ENCODE data around the gene MUC3A.

Gene MUC3A

DNA sequence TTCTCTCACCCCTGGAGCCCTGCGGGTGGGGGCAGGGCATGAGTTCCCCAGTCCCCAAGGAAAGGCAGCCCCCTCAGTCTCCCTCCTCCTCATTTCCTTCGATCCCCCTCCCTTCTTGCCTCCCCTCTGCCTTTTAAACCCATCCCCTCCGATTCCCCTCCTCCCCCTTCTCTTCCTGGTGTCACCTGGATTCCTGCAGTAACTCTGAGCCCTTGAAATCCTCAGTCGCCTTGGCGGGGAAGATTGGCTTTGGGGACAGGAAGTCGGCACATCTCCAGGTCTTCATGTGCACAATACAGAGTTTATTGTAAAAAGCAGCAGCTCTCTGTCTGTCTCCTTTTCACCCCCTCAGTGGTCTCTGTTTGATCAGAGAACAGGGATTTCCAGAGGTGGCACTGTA lies 18.7 kb downstream of the MUC3A start:
- peaks cover 0 to 12% of the 10 kb centered on the region in 2 donors for H3K36me3 ChIP-seq (ENCODE audit: control insufficient read depth in 2 of 2, insufficient read depth in 2 of 2, low read length in 2 of 2)
- peaks cover 21 to 25% of the 10 kb centered on the region in 2 donors for H3K27me3 ChIP-seq (ENCODE audit: control insufficient read depth in 2 of 2, insufficient read depth in 2 of 2, low read length in 2 of 2)
- peak overlapping the region; percentile 96 to 99 for H3K27ac ChIP-seq (ENCODE audit: low read depth in 2 of 2, low read length in 2 of 2)
- H3K4me1 ChIP-seq (ENCODE audit: control insufficient read depth in 2 of 2, insufficient read depth in 2 of 2, low read length in 2 of 2): peaks cover 38 to 46% of the 10 kb centered on the region in 2 donors
- no peaks in the 10 kb centered on the region for H3K9me3 ChIP-seq (ENCODE audit: control insufficient read depth in 2 of 2, low read length in 2 of 2)
- peak overlapping the region; percentile 83 to 93 for H3K9ac ChIP-seq (ENCODE audit: low read depth in 1 of 2, low read length in 2 of 2)
- H3K4me3 ChIP-seq (ENCODE audit: low read length in 2 of 2): peak overlapping the region; percentile 77

DNA sequence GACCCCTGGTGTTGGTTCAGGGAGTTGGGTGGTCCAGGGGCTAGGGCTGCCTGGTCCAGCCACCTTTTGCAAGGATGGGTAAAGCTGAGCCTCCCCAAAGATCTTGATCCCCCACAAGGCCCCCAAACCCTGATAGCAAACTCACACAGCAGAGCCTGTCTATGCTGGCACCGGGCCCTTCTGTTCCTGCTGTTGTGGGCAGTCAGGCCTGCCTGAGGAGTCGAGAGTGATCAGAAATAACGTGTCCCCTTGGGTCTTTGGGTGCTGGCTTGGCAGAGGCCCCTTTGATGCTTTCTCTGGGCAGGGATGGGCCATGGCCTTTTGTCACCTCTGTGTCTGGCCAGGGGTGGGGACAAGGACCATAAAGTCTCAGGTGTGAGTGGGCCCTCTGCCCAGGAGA lies 19.3 kb downstream of the MUC3A start:
- H3K4me1 ChIP-seq (ENCODE audit: control insufficient read depth in 2 of 2, insufficient read depth in 2 of 2, low read length in 2 of 2): peaks cover 38 to 46% of the 10 kb centered on the region in 2 donors
- H3K36me3 ChIP-seq (ENCODE audit: control insufficient read depth in 2 of 2, insufficient read depth in 2 of 2, low read length in 2 of 2): peaks cover 0 to 10% of the 10 kb centered on the region in 2 donors
- no peaks in the 10 kb centered on the region for H3K9me3 ChIP-seq (ENCODE audit: control insufficient read depth in 2 of 2, low read length in 2 of 2)
- H3K9ac ChIP-seq (ENCODE audit: low read depth in 1 of 2, low read length in 2 of 2): peak overlapping the region; percentile 83 to 93
- H3K4me3 ChIP-seq (ENCODE audit: low read length in 2 of 2): peak overlapping the region; percentile 77
- peak overlapping the region; percentile 96 to 99 for H3K27ac ChIP-seq (ENCODE audit: low read depth in 2 of 2, low read length in 2 of 2)
- H3K27me3 ChIP-seq (ENCODE audit: control insufficient read depth in 2 of 2, insufficient read depth in 2 of 2, low read length in 2 of 2): peaks cover 21 to 25% of the 10 kb centered on the region in 2 donors

DNA sequence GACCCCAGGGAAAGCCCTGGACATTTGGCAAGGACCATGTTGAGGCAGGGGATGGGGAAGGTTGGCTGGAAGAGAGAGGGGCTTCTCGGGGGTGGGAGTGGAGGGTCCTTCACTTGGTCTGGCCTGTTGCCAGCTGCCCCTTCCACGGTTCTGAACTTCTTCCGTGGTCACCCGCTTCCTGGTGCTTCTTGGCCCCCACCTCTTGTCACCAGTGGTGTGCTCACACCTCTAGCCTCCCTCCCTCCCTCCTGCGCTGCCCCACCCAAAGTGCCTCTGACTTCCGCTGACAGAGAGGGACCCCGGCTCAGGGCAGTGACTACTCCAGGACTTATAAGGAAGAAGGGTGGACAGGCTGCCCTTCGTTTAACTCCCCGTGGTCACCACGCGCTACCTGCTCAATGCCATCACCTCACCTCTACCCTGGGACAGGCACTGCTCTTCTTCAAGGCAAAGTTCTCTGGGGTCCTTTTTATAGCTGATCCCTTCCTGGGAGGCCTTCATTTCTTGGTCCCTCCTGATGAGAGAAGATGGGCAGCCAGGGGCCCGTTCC lies 19.8 kb downstream of the MUC3A start, which contains the start of gene MUC12:
Gene MUC12, plus strand, starts transcription at position 500 of the 550 bp plus-strand sequence. CDS start 58 bp downstream, outside the sequence.
- peaks cover 38 to 48% of the 10 kb centered on the region in 2 donors for H3K4me1 ChIP-seq (ENCODE audit: control insufficient read depth in 2 of 2, insufficient read depth in 2 of 2, low read length in 2 of 2)
- peaks cover 0 to 10% of the 10 kb centered on the region in 2 donors for H3K36me3 ChIP-seq (ENCODE audit: control insufficient read depth in 2 of 2, insufficient read depth in 2 of 2, low read length in 2 of 2)
- H3K9me3 ChIP-seq (ENCODE audit: control insufficient read depth in 2 of 2, low read length in 2 of 2): no peaks in the 10 kb centered on the region
- H3K27me3 ChIP-seq (ENCODE audit: control insufficient read depth in 2 of 2, insufficient read depth in 2 of 2, low read length in 2 of 2): peaks cover 21 to 28% of the 10 kb centered on the region in 2 donors
- H3K27ac ChIP-seq (ENCODE audit: low read depth in 2 of 2, low read length in 2 of 2): peak within 1 kb of the TSS; percentile 96 to 99
- H3K4me3 ChIP-seq (ENCODE audit: low read length in 2 of 2): peak within 1 kb of the TSS; percentile 77 to 78
- peak within 1 kb of the TSS; percentile 83 to 93 for H3K9ac ChIP-seq (ENCODE audit: low read depth in 1 of 2, low read length in 2 of 2)

DNA sequence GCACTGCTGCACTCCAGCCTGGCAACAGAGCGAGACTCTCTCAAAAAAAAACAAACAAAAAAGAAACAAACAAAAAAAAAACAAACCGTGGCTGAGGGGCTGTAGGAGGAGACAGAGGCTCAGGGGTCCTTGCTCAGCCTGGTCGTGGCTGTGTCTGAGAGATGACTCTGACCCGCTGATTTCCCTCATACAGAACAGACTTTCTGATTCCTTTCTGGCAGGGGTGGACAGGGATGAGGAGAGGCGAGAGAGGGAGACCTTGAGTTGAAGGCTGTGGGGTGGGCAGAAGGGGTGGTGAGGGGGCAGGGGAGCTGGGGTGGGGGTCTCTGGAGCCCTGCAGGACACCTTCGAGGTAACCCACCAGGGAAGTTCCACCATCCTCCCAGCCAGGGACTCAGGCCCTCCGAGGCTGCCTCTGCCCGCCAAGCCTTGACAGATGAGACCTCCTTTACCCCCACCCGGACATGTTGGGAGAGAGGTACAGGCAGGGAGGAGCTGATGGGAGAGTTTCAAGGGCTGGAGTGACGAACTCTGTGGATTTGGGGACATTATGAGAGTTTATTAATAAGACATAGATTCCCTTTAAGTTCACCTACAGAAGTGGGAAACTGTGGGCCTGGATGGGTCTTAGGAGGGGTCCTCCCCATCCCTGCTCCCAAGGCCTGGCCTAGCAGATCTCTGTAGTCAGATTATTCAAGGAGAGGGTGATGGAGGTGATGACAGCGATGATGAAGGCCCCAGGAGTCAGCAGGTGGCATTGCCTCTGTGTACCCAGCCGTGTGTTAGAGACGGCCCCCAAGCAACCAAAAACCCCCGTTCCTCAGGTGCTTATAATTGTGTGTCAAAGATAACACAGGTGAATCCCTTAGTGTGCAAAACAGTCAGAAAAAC lies 22.0 kb downstream of the MUC3A start:
- Histone ChIP-seq H3K27me3 (ENCODE audit: control insufficient read depth in 2 of 2, insufficient read depth in 2 of 2, low read length in 2 of 2) (peaks cover 14% of the 10 kb centered on the region in 2 donors), H3K4me1 (ENCODE audit: control insufficient read depth in 2 of 2, insufficient read depth in 2 of 2, low read length in 2 of 2) (peaks cover 36 to 59% of the 10 kb centered on the region in 2 donors), H3K9me3 (ENCODE audit: control insufficient read depth in 2 of 2, low read length in 2 of 2) (no peaks in the 10 kb centered on the region), H3K9ac (ENCODE audit: low read depth in 1 of 2, low read length in 2 of 2) (peak overlapping the region; percentile 48 to 55), H3K36me3 (ENCODE audit: control insufficient read depth in 2 of 2, insufficient read depth in 2 of 2, low read length in 2 of 2) (peaks cover 0 to 5% of the 10 kb centered on the region in 2 donors), H3K27ac (ENCODE audit: low read depth in 2 of 2, low read length in 2 of 2) (peak overlapping the region; percentile 62 to 77), H3K4me3 (ENCODE audit: low read length in 2 of 2) (peak overlapping the region; percentile 57 to 66)

DNA sequence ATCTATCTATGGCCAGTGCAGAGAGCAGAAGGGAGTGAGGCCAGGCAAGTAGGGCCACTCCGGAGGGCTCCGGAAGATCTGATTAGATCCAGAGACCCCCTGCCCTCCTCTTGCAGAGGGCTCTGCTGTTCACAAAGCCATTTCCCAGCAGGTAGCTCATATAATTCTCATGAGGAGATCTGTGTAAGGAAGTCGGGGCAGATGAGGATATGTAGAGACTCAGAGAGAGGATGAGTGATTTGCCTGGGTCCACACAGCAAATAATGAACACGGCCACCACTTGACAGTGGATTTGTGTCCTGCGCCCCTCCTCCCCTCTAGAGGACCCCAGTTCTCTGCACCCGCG lies 22.6 kb downstream of the MUC3A start:
- Histone ChIP-seq H3K36me3 (ENCODE audit: control insufficient read depth in 2 of 2, insufficient read depth in 2 of 2, low read length in 2 of 2) (peaks cover 0 to 5% of the 10 kb centered on the region in 2 donors), H3K27me3 (ENCODE audit: control insufficient read depth in 2 of 2, insufficient read depth in 2 of 2, low read length in 2 of 2) (peaks cover 9 to 10% of the 10 kb centered on the region in 2 donors), H3K9ac (ENCODE audit: low read depth in 1 of 2, low read length in 2 of 2) (peak overlapping the region; percentile 48 to 55), H3K4me3 (ENCODE audit: low read length in 2 of 2) (peak overlapping the region; percentile 57 to 66), H3K4me1 (ENCODE audit: control insufficient read depth in 2 of 2, insufficient read depth in 2 of 2, low read length in 2 of 2) (peaks cover 36 to 58% of the 10 kb centered on the region in 2 donors), H3K9me3 (ENCODE audit: control insufficient read depth in 2 of 2, low read length in 2 of 2) (no peaks in the 10 kb centered on the region), H3K27ac (ENCODE audit: low read depth in 2 of 2, low read length in 2 of 2) (peak overlapping the region; percentile 62 to 77)

DNA sequence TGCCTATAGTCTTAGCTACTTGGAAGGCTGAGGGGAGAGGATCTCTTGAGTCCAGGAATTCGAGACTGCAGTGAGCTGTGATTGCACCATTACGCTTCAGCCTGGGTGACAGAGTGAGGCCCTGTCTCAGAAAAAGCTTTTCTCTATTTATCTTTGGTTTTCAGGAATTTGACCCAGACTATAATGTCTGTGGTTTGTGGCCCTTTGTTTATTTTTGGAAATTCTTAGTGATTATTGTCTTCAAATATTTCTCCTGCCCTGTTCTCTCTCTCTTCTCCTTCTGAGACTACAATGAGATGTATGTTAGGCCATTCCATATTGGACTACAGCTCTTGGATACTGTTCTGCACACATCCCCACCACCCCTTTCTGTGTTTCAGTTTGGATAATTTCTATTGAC lies 24.7 kb downstream of the MUC3A start:
- H3K4me3 ChIP-seq (ENCODE audit: low read length in 2 of 2): no peak overlapping the region
- no peaks in the 10 kb centered on the region for H3K9me3 ChIP-seq (ENCODE audit: control insufficient read depth in 2 of 2, low read length in 2 of 2)
- H3K36me3 ChIP-seq (ENCODE audit: control insufficient read depth in 2 of 2, insufficient read depth in 2 of 2, low read length in 2 of 2): peaks cover 2 to 13% of the 10 kb centered on the region in 2 donors
- H3K27me3 ChIP-seq (ENCODE audit: control insufficient read depth in 2 of 2, insufficient read depth in 2 of 2, low read length in 2 of 2): peaks cover 0 to 2% of the 10 kb centered on the region in 2 donors
- peak overlapping the region; percentile 93 for H3K27ac ChIP-seq (ENCODE audit: low read depth in 2 of 2, low read length in 2 of 2)
- peaks cover 22 to 42% of the 10 kb centered on the region in 2 donors for H3K4me1 ChIP-seq (ENCODE audit: control insufficient read depth in 2 of 2, insufficient read depth in 2 of 2, low read length in 2 of 2)
- H3K9ac ChIP-seq (ENCODE audit: low read depth in 1 of 2, low read length in 2 of 2): peak overlapping the region in 1 of 2 donors; percentile 70

DNA sequence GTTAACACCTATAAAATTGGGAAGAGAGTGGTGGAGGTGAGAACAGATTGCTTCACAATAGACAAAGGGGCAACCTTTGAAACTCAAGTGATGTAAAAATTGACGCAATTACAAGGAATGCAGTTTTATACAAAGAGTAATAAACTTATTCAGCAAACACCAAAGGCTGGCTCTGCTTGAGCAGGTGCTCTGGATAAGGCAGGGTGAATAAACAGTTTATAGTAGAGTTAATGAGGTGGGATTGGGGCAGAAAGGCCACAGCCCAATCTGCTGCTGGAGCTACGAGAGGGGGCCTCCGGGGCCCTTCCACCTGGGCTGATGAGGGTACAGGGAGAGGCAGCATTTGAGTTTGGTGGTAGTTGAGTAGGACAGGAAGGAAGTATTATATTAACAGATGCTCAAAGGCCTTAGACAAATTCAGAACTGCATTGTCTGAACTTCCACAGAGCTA lies 26.1 kb downstream of the MUC3A start:
- peak overlapping the region; percentile 20 to 41 for H3K4me3 ChIP-seq (ENCODE audit: low read length in 2 of 2)
- H3K4me1 ChIP-seq (ENCODE audit: control insufficient read depth in 2 of 2, insufficient read depth in 2 of 2, low read length in 2 of 2): peaks cover 17 to 36% of the 10 kb centered on the region in 2 donors
- H3K9me3 ChIP-seq (ENCODE audit: control insufficient read depth in 2 of 2, low read length in 2 of 2): no peaks in the 10 kb centered on the region
- peak overlapping the region; percentile 52 to 70 for H3K9ac ChIP-seq (ENCODE audit: low read depth in 1 of 2, low read length in 2 of 2)
- peak overlapping the region; percentile 93 for H3K27ac ChIP-seq (ENCODE audit: low read depth in 2 of 2, low read length in 2 of 2)
- H3K36me3 ChIP-seq (ENCODE audit: control insufficient read depth in 2 of 2, insufficient read depth in 2 of 2, low read length in 2 of 2): peaks cover 2 to 13% of the 10 kb centered on the region in 2 donors
- peaks cover 0 to 2% of the 10 kb centered on the region in 2 donors for H3K27me3 ChIP-seq (ENCODE audit: control insufficient read depth in 2 of 2, insufficient read depth in 2 of 2, low read length in 2 of 2)

DNA sequence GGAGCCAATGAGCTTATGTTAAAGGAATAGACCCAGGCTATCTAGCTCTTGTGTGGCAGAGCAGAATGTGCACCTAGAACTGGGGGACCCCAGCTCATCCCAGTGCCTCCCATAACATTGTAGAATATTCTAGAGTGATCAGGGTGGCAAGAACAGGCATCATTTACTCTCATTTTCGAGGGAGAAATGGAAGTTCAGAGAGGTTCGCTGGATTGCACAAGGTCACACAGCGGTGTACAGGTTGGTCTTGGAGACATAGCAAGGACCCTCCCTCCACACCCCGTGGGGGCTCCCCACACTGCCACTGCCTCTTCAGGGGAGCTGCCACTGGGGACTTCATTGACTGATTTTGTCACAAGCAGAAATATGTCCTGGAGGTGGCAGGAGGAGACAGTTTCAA lies 29.0 kb downstream of the MUC3A start:
- peaks cover 0 to 2% of the 10 kb centered on the region in 2 donors for H3K27me3 ChIP-seq (ENCODE audit: control insufficient read depth in 2 of 2, insufficient read depth in 2 of 2, low read length in 2 of 2)
- H3K4me1 ChIP-seq (ENCODE audit: control insufficient read depth in 2 of 2, insufficient read depth in 2 of 2, low read length in 2 of 2): peaks cover 11 to 53% of the 10 kb centered on the region in 2 donors
- peak overlapping the region in 1 of 2 donors; percentile 16 for H3K27ac ChIP-seq (ENCODE audit: low read depth in 2 of 2, low read length in 2 of 2)
- no peak overlapping the region for H3K9ac ChIP-seq (ENCODE audit: low read depth in 1 of 2, low read length in 2 of 2)
- H3K9me3 ChIP-seq (ENCODE audit: control insufficient read depth in 2 of 2, low read length in 2 of 2): no peaks in the 10 kb centered on the region
- no peak overlapping the region for H3K4me3 ChIP-seq (ENCODE audit: low read length in 2 of 2)
- H3K36me3 ChIP-seq (ENCODE audit: control insufficient read depth in 2 of 2, insufficient read depth in 2 of 2, low read length in 2 of 2): peaks cover 2 to 14% of the 10 kb centered on the region in 2 donors

DNA sequence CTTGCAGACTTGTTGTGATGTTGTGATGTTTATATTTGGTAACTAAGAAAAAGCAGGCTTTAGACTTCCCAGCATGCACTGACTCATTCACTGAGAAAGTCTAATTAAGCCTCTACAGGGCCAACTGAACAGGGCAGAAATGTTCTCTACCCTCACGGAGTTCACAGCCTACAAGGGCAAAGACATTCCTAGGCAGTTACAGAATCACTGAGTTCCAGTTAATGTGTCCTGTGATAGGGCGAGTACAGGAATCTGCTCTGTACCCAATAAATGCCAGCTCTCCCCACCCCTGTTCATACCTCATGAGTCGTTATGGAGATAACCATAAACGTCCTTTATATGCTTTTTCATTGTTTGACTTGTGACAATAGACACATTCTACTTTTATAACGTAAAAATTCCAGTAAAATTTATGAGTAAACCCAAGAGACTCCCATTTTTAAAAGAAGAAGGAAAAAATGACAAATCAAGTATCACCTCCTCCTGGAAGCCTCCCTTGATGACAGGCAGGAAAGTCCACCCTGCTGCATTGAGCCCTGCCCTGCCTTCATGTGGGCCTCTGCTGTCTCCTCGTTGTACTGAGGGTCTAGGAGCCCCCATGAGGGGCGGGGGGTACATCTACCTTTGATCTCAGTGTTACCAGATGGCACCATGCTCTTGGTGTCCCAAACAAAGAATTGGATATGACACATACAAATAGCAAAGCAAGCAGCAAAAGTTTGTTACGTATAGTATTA lies 34.3 kb downstream of the MUC3A start:
- no peaks in the 10 kb centered on the region for H3K9me3 ChIP-seq (ENCODE audit: control insufficient read depth in 2 of 2, low read length in 2 of 2)
- H3K27ac ChIP-seq (ENCODE audit: low read depth in 2 of 2, low read length in 2 of 2): peak overlapping the region; percentile 83 to 88
- peaks cover 0 to 5% of the 10 kb centered on the region in 2 donors for H3K36me3 ChIP-seq (ENCODE audit: control insufficient read depth in 2 of 2, insufficient read depth in 2 of 2, low read length in 2 of 2)
- H3K4me1 ChIP-seq (ENCODE audit: control insufficient read depth in 2 of 2, insufficient read depth in 2 of 2, low read length in 2 of 2): peaks cover 5 to 39% of the 10 kb centered on the region in 2 donors
- no peaks in the 10 kb centered on the region for H3K27me3 ChIP-seq (ENCODE audit: control insufficient read depth in 2 of 2, insufficient read depth in 2 of 2, low read length in 2 of 2)
- H3K4me3 ChIP-seq (ENCODE audit: low read length in 2 of 2): no peak overlapping the region
- H3K9ac ChIP-seq (ENCODE audit: low read depth in 1 of 2, low read length in 2 of 2): peak overlapping the region; percentile 32 to 64
